Stomach (tissue), 4 donors: Measurements from ENCODE around the gene TPX2.

Experiments
- POLR2A ChIP-seq, 4 donors: fragments of 450-650 bp; IDR thresholded peaks; one replicate each; pipeline ENCODE4 v1.6.1; 2016; ENCODE audit warnings: antibody characterized with exemption in 4 of 4, control low read depth in 2 of 4, mild to moderate bottlenecking in 1 of 4, moderate library complexity in 1 of 4
- TF ChIP-seq, protein P1 (sequence below), 7 experiments: fragments of 450-650 bp in 4 of 7; fragments of 200-600 bp in 3 of 7; sonication (generic) in 3 of 7; IDR thresholded peaks; one replicate each; pipeline ENCODE4 v1.5.1; 2016 to 2019; ENCODE audit warnings: antibody characterized with exemption in 7 of 7, control low read depth in 2 of 7, mild to moderate bottlenecking in 1 of 7

DNA sequence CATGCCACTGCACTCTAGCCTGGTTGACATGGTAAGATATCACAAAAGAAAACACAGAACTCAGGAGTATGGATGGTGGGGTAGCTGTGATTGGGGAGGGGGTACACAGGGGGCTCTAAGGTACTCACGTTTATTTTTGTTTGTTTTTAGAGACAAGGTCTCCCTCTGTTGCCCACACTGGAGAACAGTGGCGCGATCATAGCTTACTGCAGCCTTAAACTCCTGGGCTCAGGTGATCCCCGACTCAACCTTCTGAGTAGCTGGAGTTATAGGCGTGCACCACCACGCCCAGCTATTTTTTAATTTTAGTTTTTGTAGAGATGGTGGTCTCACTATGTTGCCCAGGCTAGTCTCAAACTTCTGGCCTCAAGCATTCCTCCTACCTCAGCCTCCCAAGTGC is 45.7 kb upstream of the TPX2 start:
- TF ChIP-seq, protein P1, sequence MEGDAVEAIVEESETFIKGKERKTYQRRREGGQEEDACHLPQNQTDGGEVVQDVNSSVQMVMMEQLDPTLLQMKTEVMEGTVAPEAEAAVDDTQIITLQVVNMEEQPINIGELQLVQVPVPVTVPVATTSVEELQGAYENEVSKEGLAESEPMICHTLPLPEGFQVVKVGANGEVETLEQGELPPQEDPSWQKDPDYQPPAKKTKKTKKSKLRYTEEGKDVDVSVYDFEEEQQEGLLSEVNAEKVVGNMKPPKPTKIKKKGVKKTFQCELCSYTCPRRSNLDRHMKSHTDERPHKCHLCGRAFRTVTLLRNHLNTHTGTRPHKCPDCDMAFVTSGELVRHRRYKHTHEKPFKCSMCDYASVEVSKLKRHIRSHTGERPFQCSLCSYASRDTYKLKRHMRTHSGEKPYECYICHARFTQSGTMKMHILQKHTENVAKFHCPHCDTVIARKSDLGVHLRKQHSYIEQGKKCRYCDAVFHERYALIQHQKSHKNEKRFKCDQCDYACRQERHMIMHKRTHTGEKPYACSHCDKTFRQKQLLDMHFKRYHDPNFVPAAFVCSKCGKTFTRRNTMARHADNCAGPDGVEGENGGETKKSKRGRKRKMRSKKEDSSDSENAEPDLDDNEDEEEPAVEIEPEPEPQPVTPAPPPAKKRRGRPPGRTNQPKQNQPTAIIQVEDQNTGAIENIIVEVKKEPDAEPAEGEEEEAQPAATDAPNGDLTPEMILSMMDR (IDR thresholded peaks at IDR 0.05): no peak
- TF ChIP-seq POLR2A (IDR thresholded peaks at IDR 0.05): no peak
